Small intestine (tissue), 7 donors: ENCODE data around the gene UGT3A2. TPM values are rescaled to one million over a fixed set of nuclear protein-coding genes. Genes with fewer than 3 reads are reported as not detected.

Experiments
- DNase-seq, 2 donors: peaks; one replicate each; pipeline versions ENCODE4 v3.0.0 to v3.0.0-alpha.2; 2013
- FAIRE-seq: peaks from 2 replicates; lab custom pipeline; 2012; peaks lifted over from hg19 to GRCh38; lab: Jason Lieb, UNC
- H3K27ac ChIP-seq, 3 donors: one replicate each; pipeline ENCODE4 v1.5.1; 2013; ENCODE audit warnings: low read length in 2 of 3, mild to moderate bottlenecking in 2 of 3, control low read depth in 1 of 3, inconsistent platforms in 1 of 3, low read depth in 1 of 3, moderate library complexity in 1 of 3
- H3K27me3 ChIP-seq, 3 donors: one replicate each; pipeline ENCODE4 v1.6.1; 2013; ENCODE audit warnings: low read length in 3 of 3, inconsistent platforms in 1 of 3; ENCODE audit not compliant: control insufficient read depth in 3 of 3, insufficient read depth in 3 of 3
- H3K36me3 ChIP-seq, 3 donors: one replicate each; pipeline ENCODE4 v1.6.1; 2013; ENCODE audit warnings: low read length in 3 of 3, inconsistent platforms in 1 of 3, low read depth in 1 of 3, mild to moderate bottlenecking in 1 of 3, moderate library complexity in 1 of 3; ENCODE audit not compliant: control insufficient read depth in 3 of 3, insufficient read depth in 2 of 3
- H3K4me1 ChIP-seq, 3 donors: one replicate each; pipeline ENCODE4 v1.6.1; 2013; ENCODE audit warnings: low read length in 2 of 3, inconsistent platforms in 1 of 3, low read depth in 1 of 3, mild to moderate bottlenecking in 1 of 3, moderate library complexity in 1 of 3; ENCODE audit not compliant: control insufficient read depth in 3 of 3, insufficient read depth in 2 of 3
- H3K4me3 ChIP-seq, 3 donors: one replicate each; pipeline ENCODE4 v1.5.1; 2013; ENCODE audit warnings: low read length in 3 of 3, control low read depth in 1 of 3, inconsistent platforms in 1 of 3, low read depth in 1 of 3, mild to moderate bottlenecking in 1 of 3, moderate library complexity in 1 of 3
- H3K9me3 ChIP-seq, 2 donors: one replicate each; pipeline ENCODE4 v1.6.1; 2013; ENCODE audit warnings: low read depth in 1 of 2, low read length in 1 of 2; ENCODE audit not compliant: control insufficient read depth in 2 of 2, insufficient read depth in 1 of 2
- WGBS, 3 donors: extraction: QIAGEN DNeasy Blood & Tissue Kit; methylation state at CpG; one replicate each; pipeline ENCODE4 v1.1.7; 2013; 5-methylcytosine and 5-hydroxymethylcytosine counted together
- polyA plus RNA-seq, 4 donors: library from polyadenylated mRNA; stranded (reverse) in 3 of 4; unstranded in 1 of 4; fragments of 200-250 nt in 3 of 4; fragments of 120-200 nt in 1 of 4; gene quantifications; one replicate each; pipeline versions ENCODE4 v1.2.1 to v1.2.3, GENCODE V29; 2013
- donor health status: healthy with polysubstance abuse.
- donor health status: control.
- donor health status: control.
- donor health status: Bipolar disorder and iron deficiency.
- donor health status: healthy.

UGT3A2 gene
- polyA plus RNA-seq, 4 donors = 0.42 to 6.9 TPM; not detected in 2

GRCh38 chr5:36058776-36059175 lies 7.9 kb downstream of the UGT3A2 start:
- H3K27me3 ChIP-seq = peaks cover 0 to 3% (median 0%) of the 10 kb centered on the region in 3 donors
- no peaks in the 10 kb centered on the region for H3K36me3 ChIP-seq
- H3K27ac ChIP-seq = no peak overlapping the region
- 85 to 88% (median 85%) methylated on average over 2 of the region's 2 CpGs for WGBS, 3 donors
- H3K4me3 ChIP-seq = no peak overlapping the region
- no peaks in the 10 kb centered on the region for H3K9me3 ChIP-seq
- no peak for FAIRE-seq
- DNase-seq = no peak
- no peaks in the 10 kb centered on the region for H3K4me1 ChIP-seq

GRCh38 chr5:36057386-36057785 lies 9.3 kb downstream of the UGT3A2 start:
- no peak overlapping the region for H3K27ac ChIP-seq
- no peaks in the 10 kb centered on the region for H3K4me1 ChIP-seq
- no peaks in the 10 kb centered on the region for H3K36me3 ChIP-seq
- FAIRE-seq = no peak
- no peaks in the 10 kb centered on the region for H3K27me3 ChIP-seq
- WGBS, 3 donors = 66 to 73% (median 68%) methylated on average over 2 of the region's 2 CpGs
- no peak overlapping the region for H3K4me3 ChIP-seq
- no peak for DNase-seq
- no peaks in the 10 kb centered on the region for H3K9me3 ChIP-seq

GRCh38 chr5:36056422-36056821 lies 10.3 kb downstream of the UGT3A2 start:
- FAIRE-seq = no peak

GRCh38 chr5:36055984-36056383 lies 10.7 kb downstream of the UGT3A2 start:
- H3K27me3 ChIP-seq = no peaks in the 10 kb centered on the region
- FAIRE-seq (no peak), DNase-seq (no peak)
- H3K36me3 ChIP-seq = no peaks in the 10 kb centered on the region
- no peaks in the 10 kb centered on the region for H3K4me1 ChIP-seq
- WGBS, 3 donors = 72 to 79% (median 77%) methylated on average over 5 of the region's 5 CpGs
- H3K4me3 ChIP-seq = no peak overlapping the region
- H3K9me3 ChIP-seq = no peaks in the 10 kb centered on the region
- no peak overlapping the region for H3K27ac ChIP-seq

More at GRCh38 chr5:36056422-36056821, 10.3 kb downstream of the UGT3A2 start:
- Histone ChIP-seq H3K9me3 (no peaks in the 10 kb centered on the region), H3K4me1 (no peaks in the 10 kb centered on the region), H3K4me3 (no peak overlapping the region), H3K27ac (no peak overlapping the region), H3K36me3 (no peaks in the 10 kb centered on the region), H3K27me3 (no peaks in the 10 kb centered on the region)
- no peak for DNase-seq
- 72 to 78% (median 72%) methylated on average over 5 of the region's 5 CpGs for WGBS, 3 donors

GRCh38 chr5:36054647-36055046 lies 12.0 kb downstream of the UGT3A2 start:
- 73 to 77% (median 77%) methylated on average over 3 of the region's 3 CpGs for WGBS, 3 donors
- Histone ChIP-seq H3K9me3 (no peaks in the 10 kb centered on the region), H3K27ac (no peak overlapping the region), H3K4me1 (no peaks in the 10 kb centered on the region), H3K4me3 (no peak overlapping the region), H3K27me3 (no peaks in the 10 kb centered on the region), H3K36me3 (no peaks in the 10 kb centered on the region)
- FAIRE-seq = no peak
- DNase-seq = no peak

GRCh38 chr5:36052538-36052937 lies 14.1 kb downstream of the UGT3A2 start:
- Histone ChIP-seq H3K4me3 (no peak overlapping the region), H3K27me3 (no peaks in the 10 kb centered on the region), H3K4me1 (no peaks in the 10 kb centered on the region), H3K9me3 (no peaks in the 10 kb centered on the region), H3K36me3 (no peaks in the 10 kb centered on the region), H3K27ac (no peak overlapping the region)
- FAIRE-seq (no peak), DNase-seq (no peak)

GRCh38 chr5:36049949-36050348 lies 16.7 kb downstream of the UGT3A2 start:
- H3K27ac ChIP-seq = no peak overlapping the region
- no peaks in the 10 kb centered on the region for H3K9me3 ChIP-seq
- H3K4me1 ChIP-seq = no peaks in the 10 kb centered on the region
- H3K4me3 ChIP-seq = no peak overlapping the region
- FAIRE-seq = peak; percentile 23
- H3K36me3 ChIP-seq = no peaks in the 10 kb centered on the region
- no peak for DNase-seq
- no peaks in the 10 kb centered on the region for H3K27me3 ChIP-seq
- WGBS, 3 donors = 79 to 94% (median 81%) methylated on average over 4 of the region's 4 CpGs

- Histone ChIP-seq H3K27me3 (no peaks in the 10 kb centered on the region), H3K36me3 (no peaks in the 10 kb centered on the region), H3K4me1 (no peaks in the 10 kb centered on the region), H3K9me3 (no peaks in the 10 kb centered on the region), H3K4me3 (no peak overlapping the region), H3K27ac (no peak overlapping the region)
- FAIRE-seq = no peak
- WGBS, 3 donors = 78 to 89% (median 85%) methylated on average over 3 of the region's 3 CpGs
- DNase-seq = no peak
These were observed 19.1 kb downstream of the UGT3A2 start for GRCh38 chr5:36047384-36048160.

- Histone ChIP-seq H3K27me3 (no peaks in the 10 kb centered on the region), H3K36me3 (no peaks in the 10 kb centered on the region), H3K4me1 (peaks cover 0 to 6% (median 0%) of the 10 kb centered on the region in 3 donors), H3K9me3 (no peaks in the 10 kb centered on the region), H3K4me3 (no peak overlapping the region), H3K27ac (no peak overlapping the region)
- WGBS, 3 donors = 70 to 72% (median 71%) methylated on average over 3 of the region's 3 CpGs
- FAIRE-seq (no peak), DNase-seq (no peak)
These were observed 20.8 kb downstream of the UGT3A2 start for GRCh38 chr5:36045895-36046294.
